Liver (tissue), 9 donors: ENCODE data around the gene TGM4. TPM values are rescaled to one million over a fixed set of nuclear protein-coding genes. Genes with fewer than 3 reads are reported as not detected.

ENCODE experiments used
- DNase-seq: peaks from one replicate; pipeline ENCODE4 v3.0.0-alpha.2; 2017; ENCODE audit warnings: low spot score
- H3K27ac ChIP-seq, 2 donors: one replicate each; pipeline ENCODE4 v1.7.0; 2013; ENCODE audit warnings: inconsistent platforms in 2 of 2, low read length in 2 of 2, control low read depth in 1 of 2, low read depth in 1 of 2, mild to moderate bottlenecking in 1 of 2
- H3K27me3 ChIP-seq, 4 donors: one replicate each; pipeline versions ENCODE4 v1.6.1 to v1.7.0; 2013; ENCODE audit warnings: low read length in 3 of 4, inconsistent platforms in 1 of 4, mild to moderate bottlenecking in 1 of 4, moderate library complexity in 1 of 4; ENCODE audit not compliant: control insufficient read depth in 4 of 4, insufficient read depth in 4 of 4
- H3K36me3 ChIP-seq, 4 donors: one replicate each; pipeline versions ENCODE4 v1.6.1 to v1.7.0; 2013; ENCODE audit warnings: low read length in 3 of 4, mild to moderate bottlenecking in 3 of 4, low read depth in 1 of 4, moderate library complexity in 1 of 4; ENCODE audit not compliant: control insufficient read depth in 4 of 4, insufficient read depth in 3 of 4
- H3K4me1 ChIP-seq, 4 donors: one replicate each; pipeline versions ENCODE4 v1.6.1 to v1.7.0; 2013; ENCODE audit warnings: low read length in 3 of 4, mild to moderate bottlenecking in 3 of 4, moderate library complexity in 1 of 4; ENCODE audit not compliant: control insufficient read depth in 4 of 4, insufficient read depth in 4 of 4
- H3K4me3 ChIP-seq, 3 donors: one replicate each; pipeline versions ENCODE4 v1.6.1 to v1.7.0; 2013; ENCODE audit warnings: low read length in 3 of 3, control low read depth in 1 of 3, low read depth in 1 of 3, mild to moderate bottlenecking in 1 of 3
- H3K9ac ChIP-seq, 2 donors: one replicate each; pipeline ENCODE4 v1.7.0; 2013; ENCODE audit warnings: low read length in 2 of 2, mild to moderate bottlenecking in 2 of 2, moderate library complexity in 2 of 2, control low read depth in 1 of 2, low read depth in 1 of 2
- H3K9me3 ChIP-seq, 4 donors: one replicate each; pipeline versions ENCODE4 v1.6.1 to v1.7.0; 2013; ENCODE audit warnings: low read length in 3 of 4; ENCODE audit not compliant: control insufficient read depth in 4 of 4
- ATF3 ChIP-seq: IDR thresholded peaks from 2 replicates; pipeline ENCODE4 v1.6.1; 2016; ENCODE audit warnings: antibody characterized with exemption
- EGR1 ChIP-seq, 2 donors: IDR thresholded peaks; 2 replicates each; pipeline ENCODE4 v1.6.1; 2016 to 2018; ENCODE audit warnings: antibody characterized with exemption in 2 of 2, low read depth in 2 of 2
- FOXA1 ChIP-seq: IDR thresholded peaks from 2 replicates; pipeline ENCODE4 v1.6.1; 2016; ENCODE audit warnings: antibody characterized with exemption
- FOXA2 ChIP-seq: IDR thresholded peaks from 2 replicates; pipeline ENCODE4 v1.6.1; 2016; ENCODE audit warnings: antibody characterized with exemption
- GABPA ChIP-seq, 2 donors: IDR thresholded peaks in 1 of 2; conservative IDR thresholded peaks in 1 of 2; 2 replicates each; pipeline ENCODE4 v1.6.1; 2016; ENCODE audit warnings: antibody characterized with exemption in 2 of 2, mild to moderate bottlenecking in 1 of 2, moderate library complexity in 1 of 2
- HNF4A ChIP-seq, 2 donors: conservative IDR thresholded peaks; 2 replicates each; pipeline ENCODE4 v1.6.1; 2016; ENCODE audit warnings: antibody characterized with exemption in 2 of 2, mild to moderate bottlenecking in 2 of 2
- HNF4G ChIP-seq: IDR thresholded peaks from 2 replicates; pipeline ENCODE4 v1.6.1; 2016; ENCODE audit warnings: antibody characterized with exemption
- JUND ChIP-seq, 2 donors: IDR thresholded peaks; 2 replicates each; pipeline ENCODE4 v1.6.1; 2016; ENCODE audit warnings: antibody characterized with exemption in 2 of 2
- MAX ChIP-seq: IDR thresholded peaks from 2 replicates; pipeline ENCODE4 v1.6.1; 2016; ENCODE audit warnings: antibody characterized with exemption
- RAD21 ChIP-seq, 2 donors: IDR thresholded peaks; 2 replicates each; pipeline ENCODE4 v1.6.1; 2016; ENCODE audit warnings: antibody characterized with exemption in 2 of 2, mild to moderate bottlenecking in 2 of 2
- REST ChIP-seq: IDR thresholded peaks from 2 replicates; pipeline ENCODE4 v1.6.1; 2016; ENCODE audit warnings: antibody characterized with exemption, mild to moderate bottlenecking
- RXRA ChIP-seq, 2 donors: IDR thresholded peaks; 2 replicates each; pipeline ENCODE4 v1.6.1; 2017 to 2018; ENCODE audit warnings: antibody characterized with exemption in 2 of 2, mild to moderate bottlenecking in 1 of 2
- SP1 ChIP-seq: IDR thresholded peaks from 2 replicates; pipeline ENCODE4 v1.6.1; 2018; ENCODE audit warnings: antibody characterized with exemption, mild to moderate bottlenecking
- TAF1 ChIP-seq: conservative IDR thresholded peaks from 2 replicates; pipeline ENCODE4 v1.6.1; 2016; ENCODE audit warnings: antibody characterized with exemption, mild to moderate bottlenecking
- YY1 ChIP-seq: IDR thresholded peaks from 2 replicates; pipeline ENCODE4 v1.6.1; 2016; ENCODE audit warnings: antibody characterized with exemption, mild to moderate bottlenecking
- ZBTB33 ChIP-seq: IDR thresholded peaks from 2 replicates; pipeline ENCODE4 v1.6.1; 2016; ENCODE audit warnings: antibody characterized with exemption
- WGBS: extraction: QIAGEN DNeasy Blood & Tissue Kit; methylation state at CpG from one replicate; pipeline ENCODE4 v1.1.7; 2013; 5-methylcytosine and 5-hydroxymethylcytosine counted together
- polyA plus RNA-seq, 2 donors: library from polyadenylated mRNA; stranded (reverse) in 1 of 2; unstranded in 1 of 2; fragments of 200-250 nt in 1 of 2; fragments of >200 nt in 1 of 2; fragmentation: Nextera tagmentation in 1 of 2; extraction: Ambion mirVana in 1 of 2; gene quantifications; one replicate each; pipeline versions ENCODE4 v1.2.1 to v1.2.3, GENCODE V29; 2013 to 2015
- total RNA-seq, 2 donors: library from RNA; depleted of rRNA; stranded (reverse); fragments of >200 nt; gene quantifications; one replicate each; pipeline ENCODE4 v1.2.3, GENCODE V29; 2014
- donor health status: healthy.
- donor health status: healthy.
- donor health status: healthy.
- donor health status: healthy.
- donor health status: healthy.

Gene TGM4
- total and polyA plus RNA-seq, 4 donors = not detected

- Histone ChIP-seq H3K36me3 (peaks cover 0 to 3% (median 0%) of the 10 kb centered on the region in 4 donors), H3K27me3 (no peaks in the 10 kb centered on the region), H3K4me3 (peak within 1 kb of the TSS; percentile 70 to 95 (median 85)), H3K9me3 (peaks cover 0 to 2% (median 0%) of the 10 kb centered on the region in 4 donors), H3K4me1 (peaks cover 0 to 12% (median 7%) of the 10 kb centered on the region in 4 donors), H3K9ac (peak within 1 kb of the TSS; percentile 41 to 79), H3K27ac (peak within 1 kb of the TSS; percentile 85 to 86)
- WGBS = 2% methylated on average over 91 of the region's 91 CpGs
- TF ChIP-seq EGR1 (IDR thresholded peaks at IDR 0.05; ENCODE audit: low read depth in 2 of 2) = no peak
- TF ChIP-seq SP1 = peak; percentile 20
- TF ChIP-seq RAD21 (IDR thresholded peaks at IDR 0.05) = peak in 1 of 2 donors; percentile 25
- peak; percentile 94 for TF ChIP-seq YY1
- DNase-seq = peak; percentile 87
These were observed 12.8 kb upstream of the TGM4 start, which contains the start of gene TMEM42 for GRCh38 chr3:44861412-44862225. Gene TMEM42 (plus strand): TSS chr3:44861912. CDS start chr3:44861925, 13 bp downstream.

- 2% methylated on average over 25 of the region's 25 CpGs for WGBS
- Histone ChIP-seq H3K27me3 (no peaks in the 10 kb centered on the region), H3K9me3 (no peaks in the 10 kb centered on the region), H3K9ac (peak overlapping the region in 1 of 2 donors; percentile 49), H3K27ac (no peak overlapping the region), H3K36me3 (peaks cover 0 to 3% (median 0%) of the 10 kb centered on the region in 4 donors), H3K4me3 (peak overlapping the region; percentile 70 to 85 (median 71)), H3K4me1 (peaks cover 2 to 18% (median 9%) of the 10 kb centered on the region in 4 donors)
- TF ChIP-seq EGR1 (IDR thresholded peaks at IDR 0.05; ENCODE audit: low read depth in 2 of 2) = no peak
- peak; percentile 11 for TF ChIP-seq MAX
- no peak for DNase-seq
These were observed 12.2 kb upstream of the TGM4 start for GRCh38 chr3:44862226-44862637.

GRCh38 chr3:44865272-44866035 is 9.0 kb upstream of the TGM4 start:
- TF ChIP-seq MAX (no peak), JUND (IDR thresholded peaks at IDR 0.05) (no peak), RAD21 (IDR thresholded peaks at IDR 0.05) (no peak), SP1 (no peak), REST (no peak), ATF3 (no peak), HNF4A (conservative IDR thresholded peaks at IDR 0.05) (no peak), HNF4G (no peak), FOXA2 (no peak), GABPA (IDR thresholded peaks at IDR 0.05 in 1 of 2, conservative IDR thresholded peaks at IDR 0.05 in 1 of 2) (no peak), FOXA1 (no peak), ZBTB33 (no peak), TAF1 (no peak), RXRA (IDR thresholded peaks at IDR 0.05) (no peak), YY1 (no peak)
- 90% methylated on average over 7 of the region's 7 CpGs for WGBS
- no peak for DNase-seq
- no peaks in the 10 kb centered on the region for H3K27me3 ChIP-seq
- H3K27ac ChIP-seq = no peak overlapping the region
- H3K4me3 ChIP-seq = no peak overlapping the region
- H3K9me3 ChIP-seq = no peaks in the 10 kb centered on the region
- peaks cover 0 to 3% (median 0%) of the 10 kb centered on the region in 4 donors for H3K36me3 ChIP-seq
- H3K9ac ChIP-seq = no peak overlapping the region
- peaks cover 5 to 32% (median 22%) of the 10 kb centered on the region in 4 donors for H3K4me1 ChIP-seq
